ENCODE results near the gene FBXL19. TPM values are rescaled to one million over a fixed set of nuclear protein-coding genes. Genes with fewer than 3 reads are reported as not detected.

Gene FBXL19
- total and polyA plus RNA-seq, 2 experiments from 2014 or later = 2.1 to 19.4 TPM

GRCh38 chr16:30979170-30980022 lies 56.0 kb downstream of the FBXL19 start:
- H2AFZ ChIP-seq = no peak overlapping the region
- no peaks in the 10 kb centered on the region for H3K9me2 ChIP-seq (replicated peaks; ENCODE audit: insufficient read depth)
- no peak overlapping the region for H3K4me3 ChIP-seq
- WGBS (ENCODE audit: low lambda C conversion rate, missing lambda C conversion rate) = 98% methylated on average over 24 of the region's 62 CpGs
- no peaks in the 10 kb centered on the region for H3K27me3 ChIP-seq
- no peaks in the 10 kb centered on the region for H3K36me3 ChIP-seq (replicated peaks; ENCODE audit: insufficient read depth, low read depth)
- no peaks in the 10 kb centered on the region for H4K20me1 ChIP-seq (ENCODE audit: insufficient read depth, poor library complexity, severe bottlenecking)
- H3K9me3 ChIP-seq (ENCODE audit: low read depth) = no peaks in the 10 kb centered on the region
- no peaks in the 10 kb centered on the region for H3K79me2 ChIP-seq
- no peak for DNase-seq (ENCODE audit: low spot score)
- no peak overlapping the region for H3K27ac ChIP-seq
- H3K4me2 ChIP-seq = no peak overlapping the region
- no peak for TF ChIP-seq EZH2 (IDR thresholded peaks at IDR 0.05; ENCODE audit: borderline replicate concordance)
- TF ChIP-seq CTCF (IDR thresholded peaks at IDR 0.05; ENCODE audit: poor library complexity) = no peak
- TF ChIP-seq EZH2phosphoT487 (IDR thresholded peaks at IDR 0.05; ENCODE audit: low read depth, severe bottlenecking, unreplicated experiment) = no peak
- H3K4me1 ChIP-seq (ENCODE audit: insufficient read depth) = no peaks in the 10 kb centered on the region

GRCh38 chr16:30980023-30980371 lies 56.6 kb downstream of the FBXL19 start:
- WGBS (ENCODE audit: low lambda C conversion rate, missing lambda C conversion rate) = 96% methylated on average over 10 of the region's 15 CpGs
- no peak overlapping the region for H2AFZ ChIP-seq
- H3K36me3 ChIP-seq (replicated peaks; ENCODE audit: insufficient read depth, low read depth) = no peaks in the 10 kb centered on the region

GRCh38 chr16:30980434-30980833 lies 57.1 kb downstream of the FBXL19 start:
- no peaks in the 10 kb centered on the region for H3K79me2 ChIP-seq
- no peak overlapping the region for H3K4me3 ChIP-seq
- no peak for TF ChIP-seq EZH2 (IDR thresholded peaks at IDR 0.05; ENCODE audit: borderline replicate concordance)
- no peak for TF ChIP-seq CTCF (IDR thresholded peaks at IDR 0.05; ENCODE audit: poor library complexity)
- no peak for TF ChIP-seq EZH2phosphoT487 (IDR thresholded peaks at IDR 0.05; ENCODE audit: low read depth, severe bottlenecking, unreplicated experiment)
- 98% methylated on average over 25 of the region's 29 CpGs for WGBS (ENCODE audit: low lambda C conversion rate, missing lambda C conversion rate)
- H3K4me1 ChIP-seq (ENCODE audit: insufficient read depth) = peaks cover 3% of the 10 kb centered on the region
- no peaks in the 10 kb centered on the region for H4K20me1 ChIP-seq (ENCODE audit: insufficient read depth, poor library complexity, severe bottlenecking)
- H3K27me3 ChIP-seq = no peaks in the 10 kb centered on the region
- no peak for DNase-seq (ENCODE audit: low spot score)
- no peaks in the 10 kb centered on the region for H3K9me2 ChIP-seq (replicated peaks; ENCODE audit: insufficient read depth)
- H3K27ac ChIP-seq = no peak overlapping the region
- no peak overlapping the region for H2AFZ ChIP-seq
- H3K4me2 ChIP-seq = no peak overlapping the region
- no peaks in the 10 kb centered on the region for H3K9me3 ChIP-seq (ENCODE audit: low read depth)
- H3K36me3 ChIP-seq (replicated peaks; ENCODE audit: insufficient read depth, low read depth) = no peaks in the 10 kb centered on the region

More at GRCh38 chr16:30980023-30980371, 56.6 kb downstream of the FBXL19 start:
- DNase-seq (ENCODE audit: low spot score) = no peak
- H3K9me2 ChIP-seq (replicated peaks; ENCODE audit: insufficient read depth) = no peaks in the 10 kb centered on the region
- no peaks in the 10 kb centered on the region for H3K27me3 ChIP-seq
- no peak overlapping the region for H3K4me3 ChIP-seq
- no peaks in the 10 kb centered on the region for H3K9me3 ChIP-seq (ENCODE audit: low read depth)
- no peaks in the 10 kb centered on the region for H4K20me1 ChIP-seq (ENCODE audit: insufficient read depth, poor library complexity, severe bottlenecking)
- no peaks in the 10 kb centered on the region for H3K79me2 ChIP-seq
- H3K4me2 ChIP-seq = no peak overlapping the region
- TF ChIP-seq CTCF (IDR thresholded peaks at IDR 0.05; ENCODE audit: poor library complexity) (no peak), EZH2 (IDR thresholded peaks at IDR 0.05; ENCODE audit: borderline replicate concordance) (no peak), EZH2phosphoT487 (IDR thresholded peaks at IDR 0.05; ENCODE audit: low read depth, severe bottlenecking, unreplicated experiment) (no peak)
- no peaks in the 10 kb centered on the region for H3K4me1 ChIP-seq (ENCODE audit: insufficient read depth)
- H3K27ac ChIP-seq = no peak overlapping the region

Measured in hepatocyte (in vitro differentiated cells).